Stomach (tissue), 4 donors: ENCODE measurements around the gene FCHO2.

Source experiments
- CTCF ChIP-seq, 7 experiments: fragments of 450-650 bp in 4 of 7; fragments of 200-600 bp in 3 of 7; sonication (generic) in 3 of 7; IDR thresholded peaks; one replicate each; pipeline ENCODE4 v1.5.1; 2016 to 2019; ENCODE audit warnings: antibody characterized with exemption in 7 of 7, control low read depth in 2 of 7, mild to moderate bottlenecking in 1 of 7
- POLR2A ChIP-seq, 4 donors: fragments of 450-650 bp; IDR thresholded peaks; one replicate each; pipeline ENCODE4 v1.6.1; 2016; ENCODE audit warnings: antibody characterized with exemption in 4 of 4, control low read depth in 2 of 4, mild to moderate bottlenecking in 1 of 4, moderate library complexity in 1 of 4
- POLR2AphosphoS5 ChIP-seq, 3 donors: sonication (generic); formaldehyde crosslinking; IDR thresholded peaks; one replicate each; pipeline ENCODE4 v1.6.1; 2016; ENCODE audit warnings: antibody characterized with exemption in 3 of 3

GRCh38 chr5:73027816-73028215, 72.0 kb downstream of the FCHO2 start:
- no peak for TF ChIP-seq CTCF (IDR thresholded peaks at IDR 0.05)
- TF ChIP-seq POLR2AphosphoS5 (IDR thresholded peaks at IDR 0.05): no peak
- TF ChIP-seq POLR2A (IDR thresholded peaks at IDR 0.05): no peak
